Activated CD4-positive, alpha-beta T cell treated with anti-CD3 and anti-CD28 coated beads, Interleukin-2, amount 50 U/mL, for 1 hour (primary cell): ENCODE measurements around the gene PIGC.
A peak's percentile ranks its signal among the peaks of the same experiment; 100 is the strongest.
"Not testable (repeated sequence)": the region's sequence is repeated elsewhere in the genome, so short reads cannot be mapped to it uniquely, and the experiment has no call there.

Source experiments
- DNase-seq: peaks from one replicate; pipeline ENCODE4 v3.0.0-alpha.2; 2020

The PIGC gene

GRCh38 chr1:172465617-172466016, 21.7 kb upstream of the PIGC start:
- DNase-seq: no peak

- DNase-seq: no peak
Observed at GRCh38 chr1:172460887-172461315, 17.0 kb upstream of the PIGC start.

GRCh38 chr1:172460177-172460576, 16.3 kb upstream of the PIGC start:
- DNase-seq: no peak

- DNase-seq: no peak
Observed at GRCh38 chr1:172457479-172458130, 13.7 kb upstream of the PIGC start.

GRCh38 chr1:172456344-172456769, 12.5 kb upstream of the PIGC start:
- DNase-seq: no peak

- DNase-seq: no peak
Observed at GRCh38 chr1:172455451-172455850, 11.6 kb upstream of the PIGC start.

- DNase-seq: no peak
Observed at GRCh38 chr1:172453607-172454006, 9.7 kb upstream of the PIGC start.

- no peak for DNase-seq
Observed at GRCh38 chr1:172453153-172453545, 9.3 kb upstream of the PIGC start.

GRCh38 chr1:172452536-172453152, 8.8 kb upstream of the PIGC start:
- no peak for DNase-seq

- DNase-seq: no peak
Observed at GRCh38 chr1:172451002-172451443, 7.2 kb upstream of the PIGC start.

GRCh38 chr1:172450524-172450885, 6.6 kb upstream of the PIGC start:
- DNase-seq: no peak

- peak; percentile 8 for DNase-seq
Observed at GRCh38 chr1:172449585-172450523, 6.0 kb upstream of the PIGC start.

GRCh38 chr1:172448995-172449584, 5.2 kb upstream of the PIGC start:
- DNase-seq: no peak

- no peak for DNase-seq
Observed at GRCh38 chr1:172447641-172448040, 3.8 kb upstream of the PIGC start.

GRCh38 chr1:172446547-172446946, 2.7 kb upstream of the PIGC start:
- no peak for DNase-seq

GRCh38 chr1:172442843-172443565, 865 bp downstream of the PIGC start:
- DNase-seq: no peak

- no peak for DNase-seq
Observed at GRCh38 chr1:172442404-172442803, 1.5 kb downstream of the PIGC start.

- DNase-seq: not testable (repeated sequence)
Observed at GRCh38 chr1:172437183-172437582, 6.7 kb downstream of the PIGC start.

- peak; percentile 38 for DNase-seq
Observed at GRCh38 chr1:172431721-172432192, 12.1 kb downstream of the PIGC start.

- DNase-seq: no peak
Observed at GRCh38 chr1:172431204-172431603, 12.7 kb downstream of the PIGC start.

GRCh38 chr1:172430128-172430454, 13.8 kb downstream of the PIGC start:
- DNase-seq: no peak

GRCh38 chr1:172429331-172430127, 14.3 kb downstream of the PIGC start:
- DNase-seq: peak; percentile 45
